K562 (cell line): Measurements from ENCODE around the gene PRSS48.

Source experiments
- EZH2 ChIP-seq: IDR thresholded peaks from 2 replicates; pipeline ENCODE4 v1.6.1; 2012; ENCODE audit warnings: low read depth, mild to moderate bottlenecking, inconsistent platforms, low read length, borderline replicate concordance
- POU5F1 ChIP-seq: fragments of 150-350 bp; IDR thresholded peaks from 2 replicates; pipeline ENCODE4 v1.6.1; 2014; ENCODE audit warnings: borderline replicate concordance, low read length, low read depth, mild to moderate bottlenecking; ENCODE audit not compliant: partially characterized antibody
- SMARCA5 ChIP-seq: fragments of 450-650 bp; IDR thresholded peaks from 2 replicates; pipeline ENCODE4 v1.6.1; 2016
- TF ChIP-seq, protein P1 (sequence below), 3 experiments: IDR thresholded peaks in 2 of 3; conservative IDR thresholded peaks in 1 of 3; 2 replicates each; pipeline ENCODE4 v1.5.1; 2011 to 2012; ENCODE audit warnings: low read length in 3 of 3, mild to moderate bottlenecking in 3 of 3, control low read depth in 2 of 3, improper control_type of control experiment in 1 of 3, inconsistent platforms in 1 of 3, low read depth in 1 of 3, mixed read lengths in 1 of 3, moderate library complexity in 1 of 3; ENCODE audit not compliant: insufficient read depth in 2 of 3

DNA sequence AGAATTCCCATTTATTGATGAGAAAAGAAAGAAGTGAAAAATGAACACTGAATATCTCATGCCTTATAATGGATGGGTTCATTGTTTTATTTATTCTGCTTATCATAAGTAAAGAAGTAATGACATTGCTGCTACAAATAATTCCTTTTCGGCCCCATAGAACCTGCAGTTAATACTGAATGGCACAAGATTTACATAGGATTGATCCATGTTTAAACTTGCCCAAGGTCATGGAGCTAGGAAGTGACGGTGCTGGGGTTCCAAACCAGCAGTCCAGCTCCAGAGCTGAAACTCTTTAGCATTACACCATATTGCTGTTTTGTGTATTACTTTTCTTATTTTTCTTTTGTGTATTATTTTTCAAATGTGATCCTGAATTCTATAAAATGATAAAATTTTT, 30.2 kb upstream of the PRSS48 start:
- no peak for TF ChIP-seq EZH2
- no peak for TF ChIP-seq POU5F1
- TF ChIP-seq, protein P1, sequence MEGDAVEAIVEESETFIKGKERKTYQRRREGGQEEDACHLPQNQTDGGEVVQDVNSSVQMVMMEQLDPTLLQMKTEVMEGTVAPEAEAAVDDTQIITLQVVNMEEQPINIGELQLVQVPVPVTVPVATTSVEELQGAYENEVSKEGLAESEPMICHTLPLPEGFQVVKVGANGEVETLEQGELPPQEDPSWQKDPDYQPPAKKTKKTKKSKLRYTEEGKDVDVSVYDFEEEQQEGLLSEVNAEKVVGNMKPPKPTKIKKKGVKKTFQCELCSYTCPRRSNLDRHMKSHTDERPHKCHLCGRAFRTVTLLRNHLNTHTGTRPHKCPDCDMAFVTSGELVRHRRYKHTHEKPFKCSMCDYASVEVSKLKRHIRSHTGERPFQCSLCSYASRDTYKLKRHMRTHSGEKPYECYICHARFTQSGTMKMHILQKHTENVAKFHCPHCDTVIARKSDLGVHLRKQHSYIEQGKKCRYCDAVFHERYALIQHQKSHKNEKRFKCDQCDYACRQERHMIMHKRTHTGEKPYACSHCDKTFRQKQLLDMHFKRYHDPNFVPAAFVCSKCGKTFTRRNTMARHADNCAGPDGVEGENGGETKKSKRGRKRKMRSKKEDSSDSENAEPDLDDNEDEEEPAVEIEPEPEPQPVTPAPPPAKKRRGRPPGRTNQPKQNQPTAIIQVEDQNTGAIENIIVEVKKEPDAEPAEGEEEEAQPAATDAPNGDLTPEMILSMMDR (IDR thresholded peaks at IDR 0.05 in 2 of 3, conservative IDR thresholded peaks at IDR 0.05 in 1 of 3; ENCODE audit: insufficient read depth in 2 of 3, low read depth in 1 of 3, low read length in 3 of 3): no peak
- TF ChIP-seq SMARCA5: no peak
